ENCODE measurements around the gene JDP2.

- TF ChIP-seq CTCF (IDR thresholded peaks at IDR 0.05) (no peak), POLR2A (IDR thresholded peaks at IDR 0.05) (no peak)
These were observed 63.7 kb downstream of the JDP2 start for GRCh38 chr14:75491376-75491978.
